Measurements from ENCODE around the gene GARIN3. TPM values are rescaled to one million over a fixed set of nuclear protein-coding genes. Genes with fewer than 3 reads are reported as not detected.

The GARIN3 gene
- total and polyA plus RNA-seq, 9 of the 15 experiments (the other 6 are each of a cell fraction or from before 2014, with no cell fraction given), result not detected

GRCh38 chr5:157137691-157138090 is 28.4 kb downstream of the GARIN3 start:
- DNase-seq (ENCODE audit: extremely low read depth in 1 of 4, low spot score in 3 of 4), result no peak
- H3K79me2 ChIP-seq (ENCODE audit: control insufficient read depth, insufficient read depth, low read length), result peaks cover 23% of the 10 kb centered on the region
- peaks cover 21% of the 10 kb centered on the region; the same call in 2 of the 3 replicates for H3K36me3 ChIP-seq (ENCODE audit: control insufficient read depth, insufficient read depth, low read length)
- no peaks in the 10 kb centered on the region for H3K27me3 ChIP-seq (ENCODE audit: control insufficient read depth in 2 of 2, insufficient read depth in 2 of 2, low read length in 2 of 2)
- no peaks in the 10 kb centered on the region for H3K9me1 ChIP-seq (ENCODE audit: control insufficient read depth, insufficient read depth, low read length)
- no peak overlapping the region for H3K4me2 ChIP-seq (ENCODE audit: insufficient read depth, low read length)
- ChIA-PET POLR2A (no interaction called here), CTCF (ENCODE audit: low intra/inter-chr PET ratio) (no interaction called here)
- in situ Hi-C loops (cut with MboI), result loop anchor here (10.0 kb wide), 1 partner anchor 2003 kb away; no protein-coding TSS in a partner anchor
- BruUV-seq (replicated peaks), result no TSS peak
- ATAC-seq, result no peak
- no peak overlapping the region for H3K27ac ChIP-seq (ENCODE audit: extremely low read depth, low read depth, low read length)
- 96% methylated on average over 6 of the region's 6 CpGs for WGBS (ENCODE audit: insufficient coverage, low coverage, missing lambda C conversion rate)
- H2AFZ ChIP-seq (ENCODE audit: low read depth, low read length), result no peak overlapping the region
- H3K9ac ChIP-seq (ENCODE audit: insufficient read depth in 1 of 2, low read depth in 2 of 2, low read length in 2 of 2), result no peak overlapping the region
- H4K20me1 ChIP-seq (replicated peaks; ENCODE audit: control insufficient read depth, insufficient read depth, low read length), result no peaks in the 10 kb centered on the region
- no peak for FAIRE-seq
- intact Hi-C loops (cut with micrococcal nuclease), result no loop called here
- H3K4me1 ChIP-seq (replicated peaks in 1 of 2; ENCODE audit: control insufficient read depth in 2 of 2, insufficient read depth in 2 of 2, low read length in 2 of 2), result peaks cover 0 to 8% of the 10 kb centered on the region in 2 experiments; a peak in 3 of 5 replicates
- no peaks in the 10 kb centered on the region for H3K9me3 ChIP-seq (replicated peaks; ENCODE audit: control insufficient read depth, insufficient read depth, low read depth, low read length)
- no peak overlapping the region for H3K4me3 ChIP-seq
- no peak for TF ChIP-seq DNMT1 (IDR thresholded peaks at IDR 0.05)
- no peak for TF ChIP-seq MLLT1 (IDR thresholded peaks at IDR 0.05)
- TF ChIP-seq ZNF316 (IDR thresholded peaks at IDR 0.05), result no peak
- TF ChIP-seq FUS (optimal IDR thresholded peaks at IDR 0.05; ENCODE audit: low read depth, low read length), result no peak
- no peak for TF ChIP-seq ZKSCAN8 (CRISPR knock-in tag; IDR thresholded peaks at IDR 0.05)
- no peak for TF ChIP-seq NR2F6 (CRISPR knock-in tag; IDR thresholded peaks at IDR 0.05)
- TF ChIP-seq FOXJ3 (CRISPR knock-in tag; IDR thresholded peaks at IDR 0.05), result no peak
- TF ChIP-seq TAF15 (IDR thresholded peaks at IDR 0.05; ENCODE audit: low read depth, low read length), result no peak
- no peak for TF ChIP-seq ZHX1 (conservative IDR thresholded peaks at IDR 0.05; ENCODE audit: low read length)
- TF ChIP-seq DDX20 (tag; IDR thresholded peaks at IDR 0.05; ENCODE audit: low read depth), result no peak
- TF ChIP-seq PURB (CRISPR knock-in tag; IDR thresholded peaks at IDR 0.05; ENCODE audit: low read depth), result no peak
- TF ChIP-seq SIRT6 (IDR thresholded peaks at IDR 0.05; ENCODE audit: low read depth, low read length), result no peak
- TF ChIP-seq ZNF146 (CRISPR knock-in tag; IDR thresholded peaks at IDR 0.05; ENCODE audit: unreplicated experiment), result no peak
- TF ChIP-seq DMBX1 (CRISPR knock-in tag; IDR thresholded peaks at IDR 0.05; ENCODE audit: borderline replicate concordance), result no peak
- TF ChIP-seq XRCC5 (IDR thresholded peaks at IDR 0.05; ENCODE audit: low read depth, low read length), result no peak
- no peak for TF ChIP-seq SRF (CRISPR knock-in tag; IDR thresholded peaks at IDR 0.05)
- no peak for TF ChIP-seq WHSC1 (IDR thresholded peaks at IDR 0.05; ENCODE audit: low read length)
- TF ChIP-seq IRF9 (tag; IDR thresholded peaks at IDR 0.05), result no peak
- TF ChIP-seq ZFPM2 (CRISPR knock-in tag; IDR thresholded peaks at IDR 0.05), result no peak
